Eye (tissue), 1 donor: ENCODE results near the gene TOMM22.

Experiments used
- DNase-seq: peaks from one replicate; pipeline ENCODE4 v3.0.0-alpha.2; 2015

Gene TOMM22

GRCh38 chr22:38696606-38697424 is 15.1 kb downstream of the TOMM22 start:
- DNase-seq = no peak

- no peak for DNase-seq
Measured at GRCh38 chr22:38697425-38698089, 15.8 kb downstream of the TOMM22 start.

GRCh38 chr22:38698407-38699094 is 16.8 kb downstream of the TOMM22 start:
- no peak for DNase-seq

- DNase-seq = no peak
Measured at GRCh38 chr22:38699143-38699542, 17.4 kb downstream of the TOMM22 start.

- DNase-seq = peak; percentile 61
Measured at GRCh38 chr22:38699784-38700183, 18.0 kb downstream of the TOMM22 start.

- DNase-seq = no peak
Measured at GRCh38 chr22:38700270-38700788, 18.6 kb downstream of the TOMM22 start.

- peak; percentile 98 for DNase-seq
Measured at GRCh38 chr22:38700789-38701628, 19.3 kb downstream of the TOMM22 start, which contains the start of gene JOSD1. TSS of gene JOSD1 (minus strand) at chr22:38700943. CDS start at chr22:38699987, 956 bp downstream.

- DNase-seq = no peak
Measured at GRCh38 chr22:38704654-38705234, 23.0 kb downstream of the TOMM22 start.

GRCh38 chr22:38705235-38706100 is 23.7 kb downstream of the TOMM22 start, which contains the start of gene GTPBP1:
TSS of gene GTPBP1 (plus strand) at chr22:38705944. CDS start at chr22:38705956, 12 bp downstream.
- peak; percentile 100 for DNase-seq

GRCh38 chr22:38706101-38706900 is 24.5 kb downstream of the TOMM22 start:
- DNase-seq = peak; percentile 65

GRCh38 chr22:38706901-38707195 is 25.1 kb downstream of the TOMM22 start:
- DNase-seq = no peak

GRCh38 chr22:38707346-38707745 is 25.6 kb downstream of the TOMM22 start:
- DNase-seq = no peak

- DNase-seq = no peak
Measured at GRCh38 chr22:38707984-38708383, 26.2 kb downstream of the TOMM22 start.

GRCh38 chr22:38709306-38709705 is 27.5 kb downstream of the TOMM22 start:
- no peak for DNase-seq

- DNase-seq = no peak
Measured at GRCh38 chr22:38710351-38710750, 28.6 kb downstream of the TOMM22 start.

GRCh38 chr22:38710866-38711265 is 29.1 kb downstream of the TOMM22 start:
- DNase-seq = no peak

- no peak for DNase-seq
Measured at GRCh38 chr22:38712486-38713207, 30.9 kb downstream of the TOMM22 start.

- DNase-seq = no peak
Measured at GRCh38 chr22:38713921-38714320, 32.2 kb downstream of the TOMM22 start.

GRCh38 chr22:38715176-38715764 is 33.5 kb downstream of the TOMM22 start:
- no peak for DNase-seq
